ENCODE measurements around the gene HOXA2.
A peak's percentile ranks its signal among the peaks of the same experiment; 100 is the strongest.

HOXA2 gene

GRCh38 chr7:27096768-27097514 lies 5.5 kb downstream of the HOXA2 start:
- POLR2A ChIA-PET: interaction anchor here (0.7 to 4.8 kb wide), 23 partner anchors 9 to 243 kb away, joined by 3 to 31 read pairs (median 5); partner anchors contain the start of genes HOXA4, HOXA5, HOXA7 and SKAP2
- TF ChIP-seq NFRKB (IDR thresholded peaks at IDR 0.05): no peak
- TF ChIP-seq FOXM1 (IDR thresholded peaks at IDR 0.05; ENCODE audit: borderline replicate concordance): no peak
- TF ChIP-seq ELF4 (IDR thresholded peaks at IDR 0.05): no peak
- no peak for TF ChIP-seq TARDBP (IDR thresholded peaks at IDR 0.05)
- TF ChIP-seq ZNF384 (IDR thresholded peaks at IDR 0.05): no peak
- no peak for TF ChIP-seq FOXA1 (IDR thresholded peaks at IDR 0.05)
- TF ChIP-seq LEF1 (IDR thresholded peaks at IDR 0.05; ENCODE audit: borderline replicate concordance): no peak
- TF ChIP-seq SP1 (IDR thresholded peaks at IDR 0.05): no peak
- CTCF ChIA-PET: interaction anchor here (0.6 to 1.6 kb wide), 4 partner anchors 44 to 191 kb away, joined by 3 to 5 read pairs (median 4); no protein-coding TSS in a partner anchor
- DNase-seq (ENCODE audit: extremely low spot score): no peak

GRCh38 chr7:27095897-27096767 lies 6.4 kb downstream of the HOXA2 start, which contains the start of gene HOXA1:
HOXA1 (minus strand) TSS chr7:27096000; CDS start chr7:27095912, 88 bp downstream.
- TF ChIP-seq TARDBP (IDR thresholded peaks at IDR 0.05) (no peak), HDGF (IDR thresholded peaks at IDR 0.05; ENCODE audit: borderline replicate concordance) (no peak), FOXM1 (IDR thresholded peaks at IDR 0.05; ENCODE audit: borderline replicate concordance) (peak; percentile 64; the same call in 1 of the 2 replicates), BHLHE40 (IDR thresholded peaks at IDR 0.05; ENCODE audit: borderline replicate concordance) (no peak), SP1 (IDR thresholded peaks at IDR 0.05) (no peak), SUZ12 (IDR thresholded peaks at IDR 0.05) (no peak), NFRKB (IDR thresholded peaks at IDR 0.05) (no peak), PKNOX1 (IDR thresholded peaks at IDR 0.05) (peak; percentile 88), LEF1 (IDR thresholded peaks at IDR 0.05; ENCODE audit: borderline replicate concordance) (no peak), ELF4 (IDR thresholded peaks at IDR 0.05) (no peak), ARNT (IDR thresholded peaks at IDR 0.05) (no peak), FOXA1 (IDR thresholded peaks at IDR 0.05) (no peak)
- ChIA-PET CTCF (interaction anchor here (0.6 to 1.6 kb wide), 4 partner anchors 45 to 190 kb away, joined by 3 to 5 read pairs (median 4); no protein-coding TSS in a partner anchor), POLR2A (interaction anchor here (0.7 to 4.8 kb wide), 24 partner anchors 9 to 242 kb away, joined by 3 to 31 read pairs (median 4); partner anchors contain the start of genes HOXA4, HOXA5, HOXA7 and SKAP2)
- peak; percentile 85 for DNase-seq (ENCODE audit: extremely low spot score)

- ChIA-PET POLR2A (interaction anchor here (0.7 to 4.8 kb wide), 14 partner anchors 10 to 231 kb away, joined by 3 to 31 read pairs (median 4); partner anchors contain the start of genes HOXA5, HOXA7 and SKAP2), CTCF (no interaction called here)
- TF ChIP-seq PKNOX1 (IDR thresholded peaks at IDR 0.05) (no peak), FOXK2 (IDR thresholded peaks at IDR 0.05) (no peak), LEF1 (IDR thresholded peaks at IDR 0.05; ENCODE audit: borderline replicate concordance) (no peak), SP1 (IDR thresholded peaks at IDR 0.05) (no peak)
These were observed 7.2 kb downstream of the HOXA2 start for GRCh38 chr7:27095050-27095896.

GRCh38 chr7:27094304-27095049 lies 8.0 kb downstream of the HOXA2 start:
- no peak for DNase-seq (ENCODE audit: extremely low spot score)
- TF ChIP-seq FOXK2 (IDR thresholded peaks at IDR 0.05): no peak
- TF ChIP-seq CTBP1 (IDR thresholded peaks at IDR 0.05; ENCODE audit: borderline replicate concordance): no peak
- TF ChIP-seq FOXA1 (IDR thresholded peaks at IDR 0.05): no peak
- TF ChIP-seq TARDBP (IDR thresholded peaks at IDR 0.05): no peak
- no peak for TF ChIP-seq LEF1 (IDR thresholded peaks at IDR 0.05; ENCODE audit: borderline replicate concordance)
- no peak for TF ChIP-seq ZNF384 (IDR thresholded peaks at IDR 0.05)
- no peak for TF ChIP-seq ELF4 (IDR thresholded peaks at IDR 0.05)
- no peak for TF ChIP-seq ARNT (IDR thresholded peaks at IDR 0.05)
- no peak for TF ChIP-seq PKNOX1 (IDR thresholded peaks at IDR 0.05)
- no peak for TF ChIP-seq SP1 (IDR thresholded peaks at IDR 0.05)
- POLR2A ChIA-PET: interaction anchor here (0.8 to 1.4 kb wide), 3 partner anchors 12 to 83 kb away, joined by 3 read pairs; no protein-coding TSS in a partner anchor
- CTCF ChIA-PET: no interaction called here

More at GRCh38 chr7:27095050-27095896, 7.2 kb downstream of the HOXA2 start:
- DNase-seq (ENCODE audit: extremely low spot score): no peak
